GM18511 (cell line): ENCODE data around the gene KRTAP6-2.

Source experiments
- ATAC-seq: cut with Tn5 transposase; IDR thresholded peaks from one replicate; pipeline ENCODE4 v1.9.1; 2021; ENCODE audit warnings: mild to moderate bottlenecking, moderate library complexity; ENCODE audit not compliant: unreplicated experiment

Gene KRTAP6-2

GRCh38 chr21:30598802-30599201, at the start of gene KRTAP6-2:
Gene KRTAP6-2 (minus strand): TSS chr21:30598902. CDS start chr21:30598874, 28 bp downstream.
- no peak for ATAC-seq

- no peak for ATAC-seq
Observed at GRCh38 chr21:30646904-30647414, 48.3 kb upstream of the KRTAP6-2 start.

- ATAC-seq = no peak
Observed at GRCh38 chr21:30642564-30642963, 43.9 kb upstream of the KRTAP6-2 start, which contains the start of gene KRTAP20-3. Gene KRTAP20-3 (plus strand): TSS chr21:30642864.

- ATAC-seq = no peak
Observed at GRCh38 chr21:30638686-30639085, 40.0 kb upstream of the KRTAP6-2 start.

GRCh38 chr21:30634906-30635305, 36.2 kb upstream of the KRTAP6-2 start, which contains the start of gene KRTAP20-2:
Gene KRTAP20-2 (plus strand): TSS chr21:30635206. CDS start chr21:30635264, 58 bp downstream.
- no peak for ATAC-seq

- no peak for ATAC-seq
Observed at GRCh38 chr21:30629200-30629599, 30.5 kb upstream of the KRTAP6-2 start.

GRCh38 chr21:30628109-30628508, 29.4 kb upstream of the KRTAP6-2 start:
- no peak for ATAC-seq

GRCh38 chr21:30625449-30626165, 26.9 kb upstream of the KRTAP6-2 start:
- no peak for ATAC-seq

GRCh38 chr21:30623362-30623761, 24.7 kb upstream of the KRTAP6-2 start:
- no peak for ATAC-seq

- ATAC-seq = no peak
Observed at GRCh38 chr21:30620522-30620921, 21.8 kb upstream of the KRTAP6-2 start, which contains the start of gene KRTAP20-4. Gene KRTAP20-4 (plus strand): TSS chr21:30620627.

- ATAC-seq = no peak
Observed at GRCh38 chr21:30620080-30620479, 21.4 kb upstream of the KRTAP6-2 start.

GRCh38 chr21:30616125-30616524, 17.4 kb upstream of the KRTAP6-2 start, which contains the start of gene KRTAP20-1:
Gene KRTAP20-1 (plus strand): TSS chr21:30616425. CDS start chr21:30616455, 30 bp downstream.
- ATAC-seq = no peak

GRCh38 chr21:30615199-30615598, 16.5 kb upstream of the KRTAP6-2 start:
- no peak for ATAC-seq

- no peak for ATAC-seq
Observed at GRCh38 chr21:30613836-30614235, 15.1 kb upstream of the KRTAP6-2 start, which contains the start of gene KRTAP6-1. Gene KRTAP6-1 (minus strand): TSS chr21:30613930. CDS start chr21:30613904, 26 bp downstream.

GRCh38 chr21:30612132-30612531, 13.4 kb upstream of the KRTAP6-2 start:
- ATAC-seq = no peak

- no peak for ATAC-seq
Observed at GRCh38 chr21:30605968-30606367, 7.3 kb upstream of the KRTAP6-2 start.

GRCh38 chr21:30600787-30601186, 2.1 kb upstream of the KRTAP6-2 start, which contains the start of gene KRTAP22-1:
Gene KRTAP22-1 (plus strand): TSS chr21:30601087.
- no peak for ATAC-seq

- no peak for ATAC-seq
Observed at GRCh38 chr21:30592140-30592539, 6.6 kb downstream of the KRTAP6-2 start, which contains the start of gene KRTAP6-3. Gene KRTAP6-3 (plus strand): TSS chr21:30592440. CDS start chr21:30592446, 6 bp downstream.

- no peak for ATAC-seq
Observed at GRCh38 chr21:30590297-30590696, 8.4 kb downstream of the KRTAP6-2 start, which contains the start of gene KRTAP22-2. Gene KRTAP22-2 (minus strand): TSS chr21:30590397.

- no peak for ATAC-seq
Observed at GRCh38 chr21:30582870-30583269, 15.8 kb downstream of the KRTAP6-2 start.

- no peak for ATAC-seq
Observed at GRCh38 chr21:30580132-30580531, 18.6 kb downstream of the KRTAP6-2 start.

GRCh38 chr21:30579346-30579745, 19.4 kb downstream of the KRTAP6-2 start:
- no peak for ATAC-seq
